GM19455 (cell line): Measurements from ENCODE around the gene PATJ.
"Not testable (repeated sequence)": the region's sequence is repeated elsewhere in the genome, so short reads cannot be mapped to it uniquely, and the experiment has no call there.

Experiments used
- ATAC-seq: cut with Tn5 transposase; IDR thresholded peaks from one replicate; pipeline ENCODE4 v1.9.1; 2021; ENCODE audit not compliant: unreplicated experiment

The PATJ gene

GRCh38 chr1:61819421-61819820, 77.1 kb downstream of the PATJ start:
- no peak for ATAC-seq

- no peak for ATAC-seq
Observed at GRCh38 chr1:61825393-61825792, 83.1 kb downstream of the PATJ start.

- no peak for ATAC-seq
Observed at GRCh38 chr1:61828805-61829204, 86.5 kb downstream of the PATJ start.

GRCh38 chr1:61836649-61837048, 94.4 kb downstream of the PATJ start:
- ATAC-seq: no peak

- not testable (repeated sequence) for ATAC-seq
Observed at GRCh38 chr1:61837607-61838006, 95.3 kb downstream of the PATJ start.

GRCh38 chr1:61839679-61840078, 97.4 kb downstream of the PATJ start:
- ATAC-seq: no peak

GRCh38 chr1:61842036-61842435, 99.8 kb downstream of the PATJ start:
- ATAC-seq: no peak

GRCh38 chr1:61842863-61843514, 100.7 kb downstream of the PATJ start:
- no peak for ATAC-seq

- no peak for ATAC-seq
Observed at GRCh38 chr1:61844006-61844405, 101.7 kb downstream of the PATJ start.

- ATAC-seq: not testable (repeated sequence)
Observed at GRCh38 chr1:61844664-61845063, 102.4 kb downstream of the PATJ start.

- no peak for ATAC-seq
Observed at GRCh38 chr1:61851235-61851634, 109.0 kb downstream of the PATJ start.

- no peak for ATAC-seq
Observed at GRCh38 chr1:61851849-61852669, 109.8 kb downstream of the PATJ start.

- ATAC-seq: no peak
Observed at GRCh38 chr1:61852670-61853015, 110.4 kb downstream of the PATJ start.

- no peak for ATAC-seq
Observed at GRCh38 chr1:61853583-61853982, 111.3 kb downstream of the PATJ start.

- no peak for ATAC-seq
Observed at GRCh38 chr1:61864489-61864888, 122.2 kb downstream of the PATJ start.

GRCh38 chr1:61865646-61866220, 123.5 kb downstream of the PATJ start:
- no peak for ATAC-seq

GRCh38 chr1:61869691-61870109, 127.4 kb downstream of the PATJ start:
- no peak for ATAC-seq

- ATAC-seq: no peak
Observed at GRCh38 chr1:61872206-61872605, 129.9 kb downstream of the PATJ start.

GRCh38 chr1:61873581-61873980, 131.3 kb downstream of the PATJ start:
- no peak for ATAC-seq

GRCh38 chr1:61873994-61874393, 131.7 kb downstream of the PATJ start:
- ATAC-seq: no peak

GRCh38 chr1:61875198-61875597, 132.9 kb downstream of the PATJ start:
- ATAC-seq: no peak

- not testable (repeated sequence) for ATAC-seq
Observed at GRCh38 chr1:61879887-61880474, 137.7 kb downstream of the PATJ start.
